GM12878 (cell line): Measurements from ENCODE around the gene CISD2. TPM values are rescaled to one million over a fixed set of nuclear protein-coding genes. Genes with fewer than 3 reads are reported as not detected.

Experiments used
- ATAC-seq: fragments of 200-7000 bp; cut with Tn5 transposase; 3 replicates; pipeline ENCODE4 v1.9.1; 2020; ENCODE audit warnings: mild to moderate bottlenecking, moderate library complexity
- BruUV-seq: library from RNA; stranded (reverse); fragments of 400-500 nt; replicated peaks from 2 replicates; lab custom pipeline; 2021; lab: Mats Ljungman, UMichigan
- CTCF ChIA-PET: fragments of 300-600 bp; sonication (Branson Sonifier 250); formaldehyde crosslinking; extraction: SDS; loops from one replicate; lab custom pipeline; 2021; ENCODE audit warnings: inconsistent platforms; lab: Yijun Ruan, JAX
- POLR2A ChIA-PET: fragments of 350-600 bp; formaldehyde crosslinking; extraction: SDS; loops from one replicate; lab custom pipeline; 2021; ENCODE audit warnings: inconsistent platforms; lab: Charles Lee
- RAD21 ChIA-PET: fragments of 300-600 bp; sonication (Branson Sonifier 250); formaldehyde crosslinking; loops from one replicate; lab custom pipeline; 2023; ENCODE audit warnings: antibody characterized with exemption; ENCODE audit not compliant: unreplicated experiment; lab: Charles Lee
- SMC1A ChIA-PET: fragments of 300-600 bp; sonication (Branson Sonifier 250); formaldehyde crosslinking; loops from one replicate; lab custom pipeline; 2023; ENCODE audit not compliant: unreplicated experiment, uncharacterized antibody; lab: Charles Lee
- DNase-seq: peaks from one replicate; pipeline ENCODE4 v3.0.0-alpha.2; 2011; ENCODE audit warnings: low read depth, low spot score
- FAIRE-seq: peaks from 3 replicates; lab custom pipeline; 2011; peaks lifted over from hg19 to GRCh38; lab: Jason Lieb, UNC
- H2AFZ ChIP-seq: 2 replicates; pipeline ENCODE4 v1.6.0; 2011; ENCODE audit warnings: low read depth, low read length, control low read depth; ENCODE audit not compliant: control insufficient read depth
- H3K27ac ChIP-seq: 2 replicates; pipeline ENCODE4 v1.5.1; 2011; ENCODE audit warnings: control low read depth; ENCODE audit not compliant: control insufficient read depth, insufficient read depth
- H3K27me3 ChIP-seq, 2 experiments: replicated peaks in 1 of 2; 2 replicates each; pipeline versions ENCODE4 v1.6.0 to v1.6.1; 2011; ENCODE audit warnings: low read length in 1 of 2; ENCODE audit not compliant: control insufficient read depth in 2 of 2, insufficient read depth in 2 of 2
- H3K36me3 ChIP-seq, 2 experiments: 2 replicates each; pipeline ENCODE4 v1.5.1; 2011; ENCODE audit warnings: low read length in 1 of 2; ENCODE audit not compliant: control insufficient read depth in 2 of 2, insufficient read depth in 2 of 2
- H3K4me1 ChIP-seq: 2 replicates; pipeline ENCODE4 v1.6.1; 2011; ENCODE audit warnings: mild to moderate bottlenecking, low read length, moderate library complexity, mixed read lengths; ENCODE audit not compliant: control insufficient read depth, insufficient read depth
- H3K4me2 ChIP-seq: 2 replicates; pipeline ENCODE4 v1.6.0; 2011; ENCODE audit warnings: control low read depth; ENCODE audit not compliant: control insufficient read depth, insufficient read depth
- H3K4me3 ChIP-seq: fragments of 200-600 bp; sonication (generic); 2 replicates; pipeline ENCODE4 v1.5.1; 2016
- H3K79me2 ChIP-seq: 2 replicates; pipeline ENCODE4 v1.6.0; 2011; ENCODE audit warnings: low read length; ENCODE audit not compliant: control insufficient read depth, insufficient read depth
- H3K9ac ChIP-seq: 2 replicates; pipeline ENCODE4 v1.8.0; 2011; ENCODE audit warnings: low read length, control low read depth, mixed read lengths; ENCODE audit not compliant: control insufficient read depth, insufficient read depth
- H3K9me3 ChIP-seq: replicated peaks from 3 replicates; pipeline ENCODE4 v1.5.1; 2011; ENCODE audit warnings: mild to moderate bottlenecking, low read length; ENCODE audit not compliant: control insufficient read depth, insufficient read depth
- H4K20me1 ChIP-seq: 2 replicates; pipeline ENCODE4 v1.6.0; 2011; ENCODE audit not compliant: control insufficient read depth, insufficient read depth
- BCLAF1 ChIP-seq: fragments of 450-650 bp; IDR thresholded peaks from 2 replicates; pipeline ENCODE4 v1.6.1; 2017; ENCODE audit warnings: antibody characterized with exemption, mild to moderate bottlenecking, moderate library complexity
- MTA2 ChIP-seq: fragments of 450-650 bp; IDR thresholded peaks from 2 replicates; pipeline ENCODE4 v1.6.1; 2016; ENCODE audit warnings: low read depth, mild to moderate bottlenecking, moderate library complexity
- PKNOX1 ChIP-seq: fragments of 450-650 bp; IDR thresholded peaks from 2 replicates; pipeline ENCODE4 v1.6.1; 2016; ENCODE audit warnings: mild to moderate bottlenecking
- PRDM15 ChIP-seq: fragments of 450-650 bp; formaldehyde crosslinking; IDR thresholded peaks from 2 replicates; pipeline ENCODE4 v1.4.0; 2020; ENCODE audit warnings: mild to moderate bottlenecking, moderate library complexity
- RAD51 ChIP-seq: fragments of 450-650 bp; IDR thresholded peaks from 2 replicates; pipeline ENCODE4 v1.6.1; 2016; ENCODE audit warnings: moderate library complexity, mild to moderate bottlenecking, inconsistent platforms
- SIX5 ChIP-seq: IDR thresholded peaks from 2 replicates; pipeline ENCODE4 v1.6.1; 2011; ENCODE audit warnings: mild to moderate bottlenecking, low read depth, low read length, moderate library complexity; ENCODE audit not compliant: severe bottlenecking
- ZNF384 ChIP-seq: IDR thresholded peaks from 2 replicates; pipeline ENCODE4 v1.6.1; 2012; ENCODE audit warnings: low read depth, mild to moderate bottlenecking, low read length, improper control_type of control experiment, borderline replicate concordance
- ZZZ3 ChIP-seq: IDR thresholded peaks from 2 replicates; pipeline ENCODE4 v1.6.1; 2011; ENCODE audit warnings: low read depth; ENCODE audit not compliant: control insufficient read depth, insufficient read length
- WGBS: methylation state at CpG from one replicate; pipeline ENCODE4 v1.1.6; 2016; ENCODE audit warnings: low lambda C conversion rate; ENCODE audit not compliant: insufficient replicate concordance, insufficient coverage; ENCODE audit errors: missing lambda C conversion rate; 5-methylcytosine and 5-hydroxymethylcytosine counted together
- in situ Hi-C: fragments of 300-500 bp; cut with MboI; formaldehyde crosslinking; loops from 9 replicates; pipeline ENCODE4 v1.14.3; 2018; ENCODE audit warnings: mixed read lengths
- intact Hi-C: fragments of 100-400 bp; cut with micrococcal nuclease; formaldehyde crosslinking; loops from one replicate; pipeline ENCODE4 v1.14.2; 2022; ENCODE audit not compliant: unreplicated experiment
- polyA plus RNA-seq, 11 experiments: library from polyadenylated mRNA; depleted of rRNA in 4 of 11; unstranded in 6 of 11; stranded (reverse) in 5 of 11; fragments of >200 nt; fragmentation: Nextera tagmentation in 4 of 11; fragmentation: Illumina TruSeq in 1 of 11; extraction: Ambion mirVana in 4 of 11; extraction: Trizol in 1 of 11; gene quantifications; 1 replicate in 1 of 11; 2 replicates in 10 of 11; pipeline versions ENCODE4 v1.2.1 to v1.2.3, GENCODE V29; 2011 to 2016; ENCODE audit warnings: inconsistent platforms in 2 of 11, missing spikeins in 2 of 11, low read depth in 1 of 11
- total RNA-seq, 4 experiments: library from RNA; depleted of rRNA in 3 of 4; stranded (reverse); fragments of >200 nt in 3 of 4; fragmentation: Illumina TruSeq in 1 of 4; extraction: Trizol in 1 of 4; gene quantifications; 2 replicates each; pipeline versions ENCODE4 v1.2.1 to v1.2.3, GENCODE V29; 2013 to 2021

The CISD2 gene
- total and polyA plus RNA-seq, 10 of the 15 experiments (the other 5 are each of a cell fraction or from before 2014, with no cell fraction given) = 29.5 to 132 (median 38.9) TPM

- no peak for TF ChIP-seq BCLAF1
- TF ChIP-seq PRDM15 (CRISPR knock-in tag) = no peak
These were observed 32.2 kb upstream of the CISD2 start (continued) for GRCh38 chr4:102836596-102836995.

- no peak overlapping the region for H2AFZ ChIP-seq
- no peaks in the 10 kb centered on the region for H3K4me1 ChIP-seq
- ChIA-PET RAD21 (interaction anchor here (0.9 kb wide), 1 partner anchor 14 kb away, joined by 3 read pairs; no protein-coding TSS in a partner anchor), POLR2A (interaction anchor here (0.7 kb wide), 2 partner anchors 9 to 20 kb away, joined by 3 read pairs; no protein-coding TSS in a partner anchor), CTCF (interaction anchor here (1.0 to 1.1 kb wide), 2 partner anchors 25 to 30 kb away, joined by 3 to 4 read pairs; no protein-coding TSS in a partner anchor), SMC1A (interaction anchor here (0.6 to 2.1 kb wide), 2 partner anchors 19 to 233 kb away, joined by 3 to 10 read pairs; no protein-coding TSS in a partner anchor)
- no peaks in the 10 kb centered on the region; the same call in 2 of the 3 replicates for H3K9me3 ChIP-seq
- no peaks in the 10 kb centered on the region for H3K27me3 ChIP-seq
- FAIRE-seq = no peak
- no peaks in the 10 kb centered on the region; a peak in 1 of 4 replicates for H3K36me3 ChIP-seq
- H4K20me1 ChIP-seq = no peaks in the 10 kb centered on the region
- no peak for DNase-seq
- TF ChIP-seq ZZZ3 (no peak), ZNF384 (peak; percentile 76), SIX5 (no peak), RAD51 (no peak), PKNOX1 (peak; percentile 95), MTA2 (peak; percentile 67)
- H3K27ac ChIP-seq = no peak overlapping the region
- in situ Hi-C loops = no loop called here
- H3K4me2 ChIP-seq = no peak overlapping the region
- no peak overlapping the region for H3K4me3 ChIP-seq
- 63% methylated on average over 3 of the region's 3 CpGs for WGBS
- BruUV-seq = no TSS peak
- intact Hi-C loops = no loop called here
- H3K9ac ChIP-seq = no peak overlapping the region
- no peaks in the 10 kb centered on the region for H3K79me2 ChIP-seq
- peak; percentile 62 for ATAC-seq
These were observed 26.4 kb upstream of the CISD2 start for GRCh38 chr4:102842367-102842766.
